HG03039 (cell line): Measurements from ENCODE around the gene GMDS.

Experiments used
- ATAC-seq: cut with Tn5 transposase; IDR thresholded peaks from one replicate; pipeline ENCODE4 v1.9.1; 2021; ENCODE audit warnings: mild to moderate bottlenecking, moderate library complexity; ENCODE audit not compliant: unreplicated experiment

The GMDS gene

GRCh38 chr6:1842334-1842733 is 403.1 kb downstream of the GMDS start:
- ATAC-seq = no peak

DNA sequence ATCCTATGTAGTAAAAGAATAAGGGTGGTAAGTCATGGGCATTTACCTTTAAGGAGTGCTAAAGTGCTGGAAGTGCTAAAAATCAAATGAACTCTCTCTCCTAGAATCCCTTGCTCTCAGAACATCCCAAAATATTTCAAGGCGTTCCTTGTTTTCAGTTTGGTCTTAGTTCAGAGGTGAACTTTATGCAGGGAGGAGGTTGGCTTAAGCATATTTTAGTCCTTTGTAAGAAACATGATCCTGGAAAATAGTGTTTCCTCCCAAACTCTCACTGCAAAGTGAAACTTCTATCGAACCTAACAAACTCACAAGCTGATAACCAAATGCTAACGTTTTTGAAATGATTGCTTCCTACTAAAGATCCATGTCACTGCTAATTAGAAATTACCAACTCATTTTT is 404.3 kb downstream of the GMDS start:
- ATAC-seq = no peak

GRCh38 chr6:1840491-1841121 is 404.8 kb downstream of the GMDS start:
- no peak for ATAC-seq

- no peak for ATAC-seq
Observed at GRCh38 chr6:1839361-1839760, 406.0 kb downstream of the GMDS start.

DNA sequence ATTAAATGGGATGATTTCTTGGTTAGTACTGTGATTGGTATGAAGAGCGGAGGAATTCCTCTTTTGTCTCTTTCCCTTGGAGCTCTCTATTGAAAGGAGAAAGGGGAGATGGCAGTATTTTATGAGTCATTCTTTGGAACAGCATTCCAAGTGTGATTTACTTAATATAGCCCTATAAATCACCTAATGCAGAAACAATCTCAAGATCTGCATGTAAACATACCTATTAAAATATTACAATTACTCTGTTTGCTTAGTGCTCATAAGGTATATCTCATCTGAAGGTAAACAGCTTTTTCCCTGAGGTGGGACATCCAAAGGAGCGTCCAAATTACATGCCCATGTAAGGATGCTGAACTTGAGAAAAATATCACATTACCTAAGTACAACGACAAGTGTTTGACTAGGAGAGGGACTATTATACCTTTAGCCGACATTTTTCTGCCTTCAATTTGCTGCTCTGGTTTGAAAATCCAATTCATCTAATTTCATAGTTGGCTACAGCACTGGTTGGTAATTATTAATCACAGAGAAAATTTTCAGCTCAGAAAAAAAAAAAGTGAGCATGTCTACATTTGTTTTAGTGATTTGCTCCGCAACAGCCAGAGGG is 406.7 kb downstream of the GMDS start:
- no peak for ATAC-seq

DNA sequence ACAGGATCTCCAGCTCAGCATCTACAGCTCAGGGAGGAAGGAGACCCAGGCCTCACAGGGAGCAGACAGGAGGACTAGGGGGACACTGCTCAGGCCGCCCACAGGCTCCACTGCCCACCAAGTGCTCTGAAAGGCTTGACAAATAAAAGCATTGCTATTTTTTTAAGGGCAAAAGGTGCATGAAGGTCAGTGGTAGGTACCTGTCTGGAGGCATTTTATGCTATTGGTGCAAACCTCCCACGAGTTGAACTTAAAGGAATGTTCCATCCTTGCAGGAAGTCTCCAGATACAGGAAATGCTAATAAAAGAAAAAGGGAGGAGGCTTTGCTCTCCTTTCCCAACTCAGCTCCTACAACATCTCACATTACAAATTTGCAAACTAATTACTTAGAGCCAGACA is 407.6 kb downstream of the GMDS start:
- no peak for ATAC-seq

- no peak for ATAC-seq
Observed at GRCh38 chr6:1836690-1837089, 408.7 kb downstream of the GMDS start.

- ATAC-seq = no peak
Observed at GRCh38 chr6:1834646-1835516, 410.5 kb downstream of the GMDS start.

- no peak for ATAC-seq
Observed at GRCh38 chr6:1834207-1834606, 411.2 kb downstream of the GMDS start.

GRCh38 chr6:1832844-1833787 is 412.3 kb downstream of the GMDS start:
- ATAC-seq = no peak

GRCh38 chr6:1832358-1832757 is 413.0 kb downstream of the GMDS start:
- no peak for ATAC-seq

- ATAC-seq = no peak
Observed at GRCh38 chr6:1827984-1828793, 417.2 kb downstream of the GMDS start.

DNA sequence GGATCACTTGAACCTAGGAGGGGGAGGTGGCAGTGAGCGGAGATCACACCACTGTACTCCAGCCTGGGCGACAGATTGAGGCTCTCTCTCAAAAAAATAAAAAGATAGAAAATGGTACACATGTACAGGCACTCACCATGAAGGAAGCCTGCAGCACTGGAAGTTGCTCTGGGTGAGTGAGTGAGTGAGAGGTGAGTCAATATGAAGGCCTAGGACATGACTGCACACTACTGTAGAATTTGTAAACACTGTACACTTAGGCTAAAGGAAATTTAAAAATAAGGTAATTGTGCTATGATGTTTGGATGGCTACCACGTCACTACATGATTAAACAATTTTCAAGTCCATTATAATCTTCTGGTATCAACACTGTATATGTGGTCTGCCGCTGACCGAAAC is 419.5 kb downstream of the GMDS start:
- ATAC-seq = no peak

DNA sequence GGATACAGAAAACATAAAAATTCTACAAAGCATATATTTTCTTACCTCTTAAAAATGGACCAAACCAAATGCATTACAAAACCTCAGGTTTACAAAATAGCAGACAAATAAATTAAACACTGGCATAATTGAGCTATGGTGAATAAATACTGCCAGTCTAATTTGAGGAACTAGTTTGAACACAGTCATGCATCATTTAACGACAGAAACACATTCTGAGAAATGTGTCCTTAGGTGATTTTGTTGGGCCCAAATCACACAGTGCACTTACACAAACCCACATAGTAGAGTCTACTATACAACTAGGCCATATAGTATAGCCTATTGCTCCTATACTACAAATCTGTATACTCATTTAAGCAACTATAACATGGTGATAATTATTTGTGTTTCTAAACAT is 420.1 kb downstream of the GMDS start:
- ATAC-seq = no peak

DNA sequence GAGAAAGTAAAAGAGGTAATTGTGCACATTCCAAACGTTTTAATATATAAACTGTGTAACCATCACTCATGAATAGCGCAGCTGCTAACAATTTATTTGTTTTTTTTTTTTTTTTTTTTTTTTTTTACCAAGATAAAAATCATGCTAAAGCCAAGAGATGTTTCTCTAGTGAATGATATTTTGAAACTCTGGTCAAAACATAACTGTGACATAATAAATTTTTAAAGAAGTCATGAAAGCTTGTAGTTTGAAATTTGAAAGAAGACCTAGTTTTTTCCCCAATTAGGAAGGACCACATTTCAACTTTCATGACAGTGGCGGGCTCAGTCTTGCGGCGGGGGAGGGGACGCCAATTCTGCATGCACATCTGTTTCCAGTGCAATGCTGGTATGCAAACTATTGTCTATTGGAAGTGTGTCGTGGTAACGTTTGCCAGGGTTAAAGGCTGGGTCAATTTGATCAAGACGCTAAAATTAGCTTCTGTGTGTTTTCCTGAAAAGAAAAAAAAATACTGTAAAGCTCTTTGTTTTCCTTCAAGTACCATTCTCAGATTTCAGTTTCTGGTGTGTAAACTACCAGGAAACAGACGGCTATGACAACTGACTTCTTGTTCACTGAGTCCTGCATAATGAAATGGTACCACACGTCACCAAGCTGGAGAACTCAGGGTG is 423.8 kb downstream of the GMDS start:
- ATAC-seq = no peak

DNA sequence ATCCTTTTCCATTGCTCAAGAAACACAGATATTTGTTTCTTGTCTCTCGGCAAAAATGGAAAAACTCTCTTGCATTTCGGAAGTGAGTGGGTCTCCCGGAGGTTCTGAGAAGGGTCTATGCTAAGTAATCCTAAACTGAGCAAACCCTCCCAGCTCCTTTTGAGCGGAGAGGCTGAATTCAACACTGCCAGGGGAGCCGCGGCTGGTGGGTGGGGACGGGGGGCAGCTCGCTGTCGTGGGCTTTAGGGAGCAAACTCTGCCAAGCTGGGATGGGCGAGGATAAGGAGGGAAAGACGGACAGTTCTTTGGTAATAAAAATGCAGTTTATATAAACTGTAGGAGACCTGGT is 424.3 kb downstream of the GMDS start:
- no peak for ATAC-seq

- no peak for ATAC-seq
Observed at GRCh38 chr6:1820714-1821113, 424.7 kb downstream of the GMDS start.

DNA sequence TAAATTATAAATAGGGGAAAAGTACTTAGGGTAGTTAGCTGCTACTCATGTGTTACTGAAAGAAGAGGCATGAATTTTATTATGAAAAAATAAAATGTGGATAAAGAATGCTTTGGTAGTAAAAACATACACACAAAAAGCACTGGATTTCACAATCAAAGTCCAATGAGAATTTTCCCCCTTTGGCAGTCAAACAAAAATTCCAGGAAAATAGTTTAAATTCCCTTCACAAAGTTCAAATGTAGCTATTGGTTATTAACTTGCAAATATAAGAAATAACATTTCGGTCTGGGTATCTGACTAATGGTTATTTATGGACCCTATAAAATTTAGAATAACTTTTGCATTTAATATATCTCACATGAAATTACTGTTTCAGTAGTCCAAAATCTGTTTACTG is 425.2 kb downstream of the GMDS start:
- ATAC-seq = no peak

GRCh38 chr6:1819007-1819406 is 426.4 kb downstream of the GMDS start:
- ATAC-seq = no peak
